Measurements from ENCODE around the gene TREM1. TPM values are rescaled to one million over a fixed set of nuclear protein-coding genes. Genes with fewer than 3 reads are reported as not detected.

TREM1 gene
- total RNA-seq, 1 donor from 2014 or later = 61.2 TPM

- no peaks in the 10 kb centered on the region for H3K9me3 ChIP-seq
- no peak for DNase-seq
Observed at GRCh38 chr6:41321183-41321582, 34.7 kb upstream of the TREM1 start.

GRCh38 chr6:41318654-41319565 lies 32.4 kb upstream of the TREM1 start:
- no peaks in the 10 kb centered on the region for H3K9me3 ChIP-seq
- H3K4me3 ChIP-seq = peak overlapping the region; percentile 30
- DNase-seq (peak; percentile 94), ATAC-seq (peak; percentile 100)
- no peaks in the 10 kb centered on the region for H3K36me3 ChIP-seq
- TF ChIP-seq CTCF (IDR thresholded peaks at IDR 0.05) = peak; percentile 100
- H3K27me3 ChIP-seq = peaks cover 19% of the 10 kb centered on the region
- intact Hi-C loops (cut with DNase I) = no loop called here
- H3K4me1 ChIP-seq = no peaks in the 10 kb centered on the region
- H3K27ac ChIP-seq = no peak overlapping the region

More at GRCh38 chr6:41321183-41321582, 34.7 kb upstream of the TREM1 start:
- ATAC-seq = no peak
- Histone ChIP-seq H3K4me1 (no peaks in the 10 kb centered on the region), H3K27ac (no peak overlapping the region), H3K36me3 (no peaks in the 10 kb centered on the region), H3K27me3 (peaks cover 19% of the 10 kb centered on the region), H3K4me3 (no peak overlapping the region)
- intact Hi-C loops (cut with DNase I) = no loop called here
- no peak for TF ChIP-seq CTCF (IDR thresholded peaks at IDR 0.05)

- no peaks in the 10 kb centered on the region for H3K9me3 ChIP-seq
- no peak for ATAC-seq
- H3K4me1 ChIP-seq = no peaks in the 10 kb centered on the region
- peaks cover 26% of the 10 kb centered on the region for H3K27me3 ChIP-seq
- H3K36me3 ChIP-seq = no peaks in the 10 kb centered on the region
- no peak overlapping the region for H3K27ac ChIP-seq
- intact Hi-C loops (cut with DNase I) = no loop called here
- no peak for DNase-seq
- no peak for TF ChIP-seq CTCF (IDR thresholded peaks at IDR 0.05)
- H3K4me3 ChIP-seq = no peak overlapping the region
Observed at GRCh38 chr6:41318261-41318653, 31.8 kb upstream of the TREM1 start.

GRCh38 chr6:41315943-41316620 lies 29.6 kb upstream of the TREM1 start:
- intact Hi-C loops (cut with DNase I) = no loop called here
- Histone ChIP-seq H3K9me3 (no peaks in the 10 kb centered on the region), H3K4me1 (no peaks in the 10 kb centered on the region), H3K27ac (no peak overlapping the region), H3K36me3 (no peaks in the 10 kb centered on the region), H3K27me3 (peaks cover 40% of the 10 kb centered on the region), H3K4me3 (no peak overlapping the region)
- ATAC-seq (no peak), DNase-seq (no peak)
- TF ChIP-seq CTCF (IDR thresholded peaks at IDR 0.05) = no peak

GRCh38 chr6:41315203-41315602 lies 28.7 kb upstream of the TREM1 start:
- Histone ChIP-seq H3K36me3 (no peaks in the 10 kb centered on the region), H3K27ac (no peak overlapping the region), H3K9me3 (no peaks in the 10 kb centered on the region), H3K4me3 (no peak overlapping the region), H3K27me3 (peaks cover 45% of the 10 kb centered on the region), H3K4me1 (no peaks in the 10 kb centered on the region)
- ATAC-seq (no peak), DNase-seq (no peak)
- intact Hi-C loops (cut with DNase I) = no loop called here
- no peak for TF ChIP-seq CTCF (IDR thresholded peaks at IDR 0.05)

Data from upper lobe of right lung (tissue), 1 donor.